GM21528 (cell line): ENCODE results near the gene PWWP2B.

Experiments used
- ATAC-seq: cut with Tn5 transposase; IDR thresholded peaks from one replicate; pipeline ENCODE4 v1.9.1; 2021; ENCODE audit warnings: mild to moderate bottlenecking, moderate library complexity; ENCODE audit not compliant: unreplicated experiment, low FRiP score

PWWP2B gene

DNA sequence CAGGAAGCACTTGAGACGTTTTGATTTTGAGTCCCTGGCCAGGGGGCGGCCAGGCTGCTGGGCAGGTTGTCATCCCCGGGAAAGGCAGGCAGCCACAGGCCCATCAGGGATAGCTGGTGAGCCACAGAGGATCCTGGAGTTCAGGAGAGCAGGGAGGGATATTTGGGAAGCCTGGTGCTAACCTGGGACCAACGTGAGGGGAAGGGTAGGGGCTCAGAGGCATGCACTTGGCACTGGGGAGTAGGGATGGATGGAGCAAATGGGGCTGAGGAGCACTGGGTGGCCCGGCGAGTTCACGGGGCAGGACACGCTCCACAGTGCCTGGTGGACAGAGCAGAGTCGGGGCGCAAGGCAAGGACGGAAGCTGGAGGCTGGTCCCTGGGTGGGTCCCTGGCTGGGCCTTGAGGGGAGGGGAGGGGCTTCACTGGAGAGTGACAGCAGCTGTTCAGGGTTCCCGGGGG, 34.8 kb upstream of the PWWP2B start:
- ATAC-seq: no peak

DNA sequence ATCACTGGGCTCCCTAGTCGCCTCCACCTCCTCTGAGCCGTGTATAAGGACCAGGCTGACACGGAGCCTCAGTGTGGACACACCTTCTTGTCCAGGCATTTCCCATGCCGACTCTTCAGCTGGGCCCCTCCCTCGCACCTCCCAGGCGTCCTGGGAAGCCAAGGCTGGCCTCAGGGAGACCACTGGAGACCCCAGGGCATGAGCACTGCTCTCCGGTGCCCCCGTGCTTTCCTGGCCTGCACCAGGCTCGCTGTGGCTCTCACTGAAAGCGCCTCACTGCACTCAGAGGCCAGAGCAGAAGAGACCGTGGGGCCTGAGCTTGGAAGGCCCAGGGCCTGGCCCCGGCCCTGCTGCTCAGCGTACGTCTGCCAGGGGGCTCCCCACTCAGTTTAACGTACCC, 33.6 kb upstream of the PWWP2B start:
- no peak for ATAC-seq

DNA sequence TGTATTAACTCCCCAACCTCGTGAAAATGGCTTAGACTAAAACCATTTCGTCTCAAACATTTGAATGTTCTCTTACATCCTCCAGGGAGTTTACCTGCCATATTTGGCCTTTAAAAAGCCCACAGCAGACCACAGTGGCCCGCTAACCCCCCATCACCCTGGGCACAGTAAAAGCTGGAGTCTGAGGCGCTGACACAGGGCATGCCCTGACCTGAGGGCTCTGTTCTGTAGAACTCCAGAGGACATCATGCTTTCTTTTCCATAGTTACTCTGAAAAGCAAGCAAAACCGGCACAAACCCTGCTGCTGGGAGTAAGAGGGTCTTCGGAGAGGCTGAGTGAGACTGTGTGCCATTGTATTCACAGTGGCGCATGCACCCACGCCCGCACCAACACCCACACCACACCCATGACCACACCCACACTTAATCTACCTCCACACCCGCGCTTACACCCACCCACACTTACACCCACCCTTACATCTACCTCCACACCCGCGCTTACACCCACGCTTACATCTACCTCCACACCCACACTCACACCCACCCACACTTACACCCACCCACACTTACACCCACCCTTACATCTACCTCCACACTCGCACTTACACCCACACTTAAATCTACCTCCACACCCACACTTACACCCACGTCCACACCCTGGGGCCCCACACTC, 32.9 kb upstream of the PWWP2B start:
- no peak for ATAC-seq

DNA sequence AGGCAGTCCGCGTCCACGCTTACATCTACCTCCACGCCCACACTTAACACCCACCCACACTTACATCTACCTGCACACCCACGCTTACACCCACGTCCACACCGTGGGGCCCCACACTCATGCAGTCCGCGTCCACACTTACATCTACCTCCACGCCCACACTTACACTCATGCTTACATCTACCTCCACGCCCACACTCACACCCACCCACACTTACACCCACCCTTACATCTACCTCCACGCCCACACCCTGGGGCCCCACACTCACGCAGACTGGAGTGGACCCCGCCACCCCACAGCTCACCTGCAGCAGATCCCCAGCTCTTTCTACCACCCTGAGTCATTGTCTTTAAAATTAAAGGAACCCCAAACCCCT, 32.4 kb upstream of the PWWP2B start:
- ATAC-seq: no peak

DNA sequence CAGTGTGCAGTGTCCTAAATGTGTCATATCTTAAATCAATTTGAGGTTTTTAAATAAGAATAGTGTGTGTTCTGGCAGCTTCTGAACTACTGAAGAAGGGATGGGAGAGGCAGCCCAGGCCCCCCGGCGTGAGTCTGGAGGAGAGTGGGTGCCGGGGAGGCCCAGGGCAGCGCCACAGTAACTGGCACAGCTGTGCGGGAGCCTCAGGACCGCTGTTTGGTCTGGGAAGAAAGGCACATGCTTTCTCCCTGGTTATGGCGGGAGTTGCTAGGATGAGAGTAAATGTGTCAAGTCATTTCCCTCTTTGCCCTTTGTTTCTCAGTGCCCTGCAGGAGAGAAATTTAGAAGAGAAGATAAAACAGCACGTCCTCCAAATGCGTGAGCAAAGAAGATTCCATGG, 31.9 kb upstream of the PWWP2B start:
- no peak for ATAC-seq

DNA sequence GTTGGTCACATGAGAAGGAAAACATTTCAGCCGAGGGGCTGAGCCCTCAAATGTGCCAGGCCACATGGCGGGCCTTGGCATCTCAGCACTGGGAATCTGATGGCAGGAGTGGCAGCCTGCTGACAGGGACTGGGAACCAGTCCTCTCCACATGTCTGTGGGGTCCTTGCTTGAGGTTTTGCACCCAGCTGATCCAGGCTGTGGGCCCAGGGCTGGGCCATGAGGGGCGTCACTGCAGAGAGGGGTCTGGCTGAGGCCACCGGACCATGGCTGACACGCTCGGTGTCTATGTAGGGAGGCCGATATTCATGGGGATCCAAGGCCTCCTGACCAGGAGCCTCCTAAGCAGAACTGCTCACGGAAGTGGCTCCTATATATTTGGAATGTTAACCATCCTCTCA, 31.0 kb upstream of the PWWP2B start:
- ATAC-seq: no peak

DNA sequence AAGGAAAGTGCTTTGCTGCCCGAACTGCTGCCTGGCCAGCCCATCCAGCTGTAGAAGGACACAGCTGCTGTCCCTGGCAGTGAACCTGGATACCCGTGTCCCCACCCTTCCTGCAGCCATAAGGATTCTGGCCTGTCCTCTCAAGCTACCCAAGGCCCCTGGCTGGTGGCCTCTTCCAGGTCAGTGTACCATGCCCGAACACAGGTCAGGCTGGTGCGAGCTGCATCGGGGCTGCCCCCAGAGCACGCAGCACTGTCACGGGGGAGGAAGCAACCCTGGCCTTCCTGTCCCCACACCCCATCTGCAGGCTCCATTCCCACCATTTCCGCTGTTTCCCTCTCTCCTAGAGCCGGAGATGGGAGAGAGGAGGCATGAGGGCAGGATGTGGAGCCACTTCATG, 30.5 kb upstream of the PWWP2B start:
- ATAC-seq: no peak

DNA sequence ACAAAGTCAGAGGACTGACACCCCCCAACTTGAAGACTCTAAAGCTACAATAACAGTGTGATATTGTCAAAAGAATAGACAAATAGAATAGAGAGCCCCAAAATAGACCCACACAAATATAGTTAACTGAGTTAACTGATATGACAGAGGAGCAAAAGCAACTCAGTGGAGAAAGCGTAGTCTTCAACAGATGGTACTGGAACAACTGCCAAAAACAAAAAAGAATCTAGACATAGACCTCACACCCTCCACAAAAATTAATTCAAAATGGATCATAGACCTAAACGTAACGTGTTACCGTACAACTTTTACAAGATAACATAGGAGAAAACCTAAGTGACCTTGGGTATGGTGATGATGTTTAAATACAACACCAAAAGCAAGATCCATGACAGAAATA, 28.6 kb upstream of the PWWP2B start:
- no peak for ATAC-seq

DNA sequence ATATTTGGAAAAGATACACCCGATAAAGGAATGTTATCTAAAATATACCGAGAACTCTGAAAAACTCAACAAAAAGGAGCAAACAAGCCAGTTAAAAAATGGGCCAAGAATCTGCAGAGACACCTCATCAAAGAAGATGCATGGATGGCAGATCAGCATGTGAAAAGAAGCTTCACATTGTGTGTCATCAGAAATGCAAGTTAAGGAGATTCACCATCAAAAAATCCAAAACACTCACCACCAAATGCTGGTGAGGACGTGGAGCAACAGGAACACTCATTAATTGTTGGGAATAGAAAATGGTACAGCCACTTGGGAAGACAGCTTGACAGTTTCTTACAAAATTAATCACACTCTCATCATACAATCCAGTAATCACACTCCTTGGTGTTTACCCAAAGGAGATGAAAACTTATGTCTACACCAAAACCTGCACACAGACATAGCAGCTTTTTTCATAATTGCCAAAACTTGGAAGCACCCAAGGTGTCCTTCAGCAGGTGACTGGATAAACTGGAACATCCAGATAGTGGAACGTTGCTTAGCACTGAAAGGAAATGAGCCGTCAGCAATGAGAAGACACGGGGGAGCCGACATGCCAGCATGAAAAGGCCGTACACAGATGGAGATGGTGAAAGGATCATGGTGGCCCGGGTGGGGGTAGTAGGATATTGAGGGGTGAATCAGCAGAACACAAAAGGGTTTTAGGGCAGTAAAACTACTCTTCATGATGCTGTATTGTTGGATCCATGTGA, 27.9 kb upstream of the PWWP2B start:
- no peak for ATAC-seq

DNA sequence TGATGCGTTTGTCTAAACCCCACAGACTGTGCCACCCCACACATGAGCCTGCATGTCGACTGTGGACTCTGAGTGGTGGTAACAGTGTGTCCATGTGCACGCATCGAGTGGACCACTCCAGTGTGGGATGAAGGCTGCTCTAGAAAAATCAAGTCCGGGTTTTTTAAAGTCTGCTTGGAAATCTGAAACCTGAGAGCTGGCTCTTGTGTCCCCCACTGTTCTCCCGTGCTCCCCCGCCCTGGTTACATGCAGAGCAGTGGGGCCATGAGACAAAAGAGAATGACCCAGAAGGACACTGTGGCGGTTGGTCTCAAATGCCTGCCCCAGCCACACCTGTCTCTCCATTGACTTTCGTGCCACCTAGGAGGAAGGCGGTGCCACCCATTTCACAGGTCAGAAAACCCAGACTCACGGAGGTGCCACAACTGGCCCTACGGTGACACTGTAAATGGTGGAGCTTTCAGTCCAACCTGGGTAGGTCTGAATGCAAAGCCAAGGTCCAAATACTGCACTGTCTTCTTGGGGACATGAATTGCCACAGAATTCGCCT, 27.3 kb upstream of the PWWP2B start:
- no peak for ATAC-seq

DNA sequence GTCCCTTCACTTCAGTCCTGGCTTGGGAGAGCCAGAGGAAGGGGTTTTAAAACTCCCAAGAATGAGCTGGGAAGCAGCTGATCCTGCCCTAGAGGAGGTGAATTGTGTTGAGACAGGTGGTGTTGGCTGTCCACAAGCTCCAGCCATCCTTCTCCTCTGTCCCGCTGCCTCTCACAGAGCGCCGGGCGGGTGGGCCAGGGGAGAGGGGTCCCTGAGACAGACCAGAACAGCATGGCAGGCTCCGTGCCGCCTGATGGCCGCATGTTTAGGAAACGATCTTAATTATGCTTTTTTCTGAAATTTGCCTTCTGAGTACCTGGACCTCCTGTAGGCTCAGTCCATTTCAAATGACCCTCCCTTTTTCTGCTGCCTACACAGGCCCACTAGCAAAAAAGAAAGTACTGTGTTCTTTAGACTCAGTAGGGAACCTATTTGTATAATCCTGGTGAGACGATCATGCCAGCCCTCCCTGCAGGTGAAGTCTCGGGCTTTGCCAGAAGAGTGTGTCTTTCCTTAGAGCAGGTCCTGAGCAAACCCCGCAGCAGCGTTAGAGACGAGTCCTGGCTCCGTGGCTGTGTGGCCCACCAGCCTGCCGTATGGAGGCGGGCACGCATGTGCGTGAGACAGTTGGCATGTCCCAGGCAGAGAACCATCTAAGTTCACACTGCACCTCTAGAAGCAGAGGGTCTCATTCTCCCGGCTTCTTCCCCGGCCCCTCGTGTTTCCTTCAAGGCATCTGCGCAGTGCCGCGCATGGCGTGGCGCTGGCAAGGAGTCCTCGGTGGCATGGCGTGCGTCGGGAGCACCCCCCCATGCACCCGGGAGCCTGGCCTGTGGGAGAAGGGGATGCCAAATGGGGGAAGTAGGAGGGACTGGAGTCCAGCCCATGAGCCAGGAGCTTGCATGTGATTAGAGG, 26.3 kb upstream of the PWWP2B start:
- no peak for ATAC-seq

DNA sequence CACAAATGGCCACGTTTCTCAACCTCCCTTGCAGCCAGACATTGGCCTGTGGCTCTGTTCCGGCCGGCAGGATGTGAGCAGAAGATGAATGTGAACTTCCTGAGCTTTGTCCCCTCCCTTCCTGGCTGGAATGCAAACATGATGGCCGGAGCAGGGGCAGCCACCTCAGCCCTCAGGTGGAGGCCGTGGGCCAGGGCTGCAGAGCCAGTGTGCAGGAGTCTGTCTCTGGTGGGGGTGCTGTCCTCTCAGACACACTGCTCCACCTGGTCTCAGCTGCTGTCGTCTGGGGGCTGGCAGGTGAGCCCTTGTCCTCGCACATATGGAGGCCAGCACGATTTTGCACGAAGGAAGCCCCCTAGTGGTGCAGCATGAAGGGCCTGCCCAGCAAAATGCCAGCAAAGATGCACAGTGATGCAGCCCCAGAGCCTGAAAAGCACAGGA, 25.3 kb upstream of the PWWP2B start:
- no peak for ATAC-seq

DNA sequence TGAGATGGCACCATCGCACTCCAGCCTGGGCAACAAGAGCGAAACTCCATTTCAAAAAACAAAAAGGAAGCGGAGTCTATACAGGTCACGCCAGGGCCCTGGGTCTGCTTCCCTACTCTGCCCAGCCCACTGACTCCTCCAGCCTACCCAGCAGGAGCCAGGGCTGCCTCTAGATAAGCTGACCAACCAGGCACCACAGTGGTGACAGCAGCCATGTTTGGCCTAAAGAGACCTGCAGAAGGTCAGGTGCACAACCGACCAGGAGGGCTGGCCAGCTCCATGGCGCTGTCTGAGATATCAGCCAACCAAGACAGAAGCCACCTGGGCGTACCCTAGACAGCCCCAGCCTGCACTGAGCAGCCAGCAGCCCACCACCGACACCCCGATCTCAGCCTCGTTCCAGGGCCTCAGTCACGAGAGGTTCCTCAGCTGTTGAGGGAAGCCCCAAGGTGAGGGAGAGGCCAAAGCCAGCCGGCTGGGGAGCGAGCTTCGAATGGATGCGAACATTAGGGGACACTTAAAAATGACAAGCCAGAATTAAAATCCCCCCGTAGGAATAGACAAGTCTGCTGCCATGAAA, 24.4 kb upstream of the PWWP2B start:
- ATAC-seq: no peak

DNA sequence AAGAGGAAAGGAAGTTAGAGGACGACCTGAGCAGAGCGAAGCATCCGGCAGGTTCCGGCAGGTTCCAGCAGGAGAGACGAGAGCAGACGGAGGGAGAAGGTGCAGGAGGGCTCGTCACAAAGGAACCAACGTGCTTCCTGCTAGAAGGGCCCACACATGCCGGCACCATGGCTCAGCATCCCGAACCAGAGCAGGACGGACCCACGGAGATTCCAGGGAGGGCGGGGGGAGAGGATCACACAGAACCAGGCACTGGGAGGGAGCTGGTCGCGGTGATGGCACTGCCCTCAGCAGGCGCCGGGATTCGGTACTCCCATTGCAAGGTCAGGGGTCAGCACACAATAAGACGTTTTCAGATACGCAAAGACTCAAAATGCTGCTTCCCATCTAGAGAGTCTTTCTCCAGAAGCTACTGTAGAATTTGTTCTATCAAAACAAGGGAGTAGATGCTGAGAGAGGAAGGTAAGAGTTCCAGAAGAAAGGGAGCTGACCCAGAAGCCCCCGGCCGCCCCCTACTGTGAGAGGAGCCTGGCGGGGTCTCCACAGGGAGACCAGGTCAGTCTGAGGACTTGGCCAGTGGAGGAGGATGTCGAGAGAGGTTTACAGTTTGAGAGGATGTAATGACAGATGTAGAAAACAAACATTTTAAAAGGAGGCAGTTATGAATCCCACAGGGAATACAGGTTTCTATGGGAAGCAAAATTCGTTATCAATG, 23.6 kb upstream of the PWWP2B start:
- no peak for ATAC-seq

DNA sequence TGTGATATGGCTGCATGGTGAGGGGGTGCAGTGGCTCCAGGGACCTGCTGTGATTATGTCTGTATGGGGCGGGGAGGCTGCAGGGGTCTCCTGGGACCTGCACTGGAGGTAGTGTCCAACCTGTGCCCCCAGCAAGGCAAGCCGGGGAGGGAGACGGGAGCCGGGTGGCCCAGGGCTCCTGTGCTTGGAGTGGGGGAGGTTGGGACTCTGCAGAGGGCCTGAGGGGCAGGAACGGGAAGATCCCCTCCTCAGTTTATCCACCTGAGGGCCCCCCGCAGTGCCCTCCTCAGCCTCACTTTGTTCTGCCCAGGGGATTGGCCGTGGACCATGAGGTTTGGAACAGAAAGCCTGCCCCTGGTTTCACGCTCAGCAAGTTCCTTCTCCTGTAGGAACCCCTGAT, 22.8 kb upstream of the PWWP2B start:
- no peak for ATAC-seq

DNA sequence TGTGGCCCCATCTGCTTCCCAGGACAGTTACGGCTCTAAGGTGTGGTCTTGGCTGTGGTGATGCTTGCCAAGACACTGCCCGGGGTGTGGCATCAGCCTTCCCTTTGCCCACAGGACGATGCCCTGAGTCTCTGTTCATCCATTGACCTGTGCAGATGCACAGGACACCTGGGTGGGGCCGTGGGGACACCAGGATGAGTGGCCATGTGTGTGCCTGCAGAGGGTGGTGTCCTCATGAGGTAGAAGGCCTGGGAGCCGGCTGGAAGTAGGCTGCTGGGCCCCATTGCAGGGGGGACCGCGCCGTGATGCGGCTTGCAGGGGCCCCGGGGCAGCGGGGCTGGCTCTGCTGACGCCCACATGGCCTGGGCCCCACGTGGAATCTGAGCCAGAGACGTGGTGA, 22.4 kb upstream of the PWWP2B start:
- no peak for ATAC-seq

DNA sequence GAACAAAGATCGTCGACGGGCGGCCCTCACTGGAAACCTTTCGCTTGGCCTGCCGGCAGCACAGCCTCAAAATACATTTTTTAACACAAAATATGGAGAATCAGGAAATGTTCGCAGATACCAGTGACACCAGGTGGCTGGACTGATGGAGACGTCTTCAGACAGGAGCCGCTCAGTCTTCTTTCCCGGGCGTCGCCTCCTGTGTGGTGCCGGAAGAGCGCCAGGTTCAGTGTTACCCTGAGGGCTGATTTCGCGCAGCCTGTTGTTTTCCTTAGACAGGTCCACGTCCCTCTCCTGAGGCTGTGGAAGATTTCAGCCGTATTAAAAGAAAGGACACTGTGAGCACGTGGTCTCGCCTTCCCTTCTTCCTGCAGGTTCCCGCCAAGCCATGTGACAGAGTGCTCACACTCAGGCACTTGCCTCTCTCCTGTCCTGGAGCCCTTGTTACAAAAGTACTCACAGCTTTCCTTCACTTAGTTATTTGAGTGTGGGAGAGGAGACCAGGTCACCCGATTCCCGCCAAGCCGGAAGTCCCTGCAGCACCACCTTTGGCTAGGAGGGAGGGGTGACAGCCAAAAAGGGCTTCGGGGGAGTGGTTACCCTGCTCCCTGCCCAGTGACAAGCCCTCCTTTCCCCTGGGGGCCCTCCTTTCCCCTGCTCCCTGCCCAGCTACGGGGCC, 21.7 kb upstream of the PWWP2B start:
- ATAC-seq: no peak

DNA sequence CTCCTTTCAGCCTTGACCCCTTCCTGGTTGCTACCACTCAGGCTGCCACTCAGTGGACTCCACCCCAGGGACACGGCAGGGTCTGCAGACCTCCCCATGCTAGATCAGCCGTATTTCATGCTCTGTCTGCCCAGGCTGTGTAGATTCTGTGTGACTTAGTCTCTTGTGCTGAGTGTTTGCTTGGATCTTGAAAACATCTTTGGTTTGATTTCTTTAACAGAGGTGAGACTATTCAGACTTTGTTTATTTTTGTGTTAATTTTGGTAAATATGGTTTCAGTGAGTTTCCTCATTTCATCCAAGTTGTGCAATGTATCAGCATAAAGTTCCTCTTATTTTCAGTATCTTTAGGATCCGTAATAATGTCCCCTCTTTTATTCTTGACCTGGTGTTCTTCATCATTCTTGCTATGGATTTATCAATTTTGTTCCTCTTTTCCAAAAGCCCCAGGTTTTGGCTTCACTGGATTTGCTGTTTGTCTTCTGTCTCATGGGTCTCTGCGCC, 21.2 kb upstream of the PWWP2B start:
- no peak for ATAC-seq

DNA sequence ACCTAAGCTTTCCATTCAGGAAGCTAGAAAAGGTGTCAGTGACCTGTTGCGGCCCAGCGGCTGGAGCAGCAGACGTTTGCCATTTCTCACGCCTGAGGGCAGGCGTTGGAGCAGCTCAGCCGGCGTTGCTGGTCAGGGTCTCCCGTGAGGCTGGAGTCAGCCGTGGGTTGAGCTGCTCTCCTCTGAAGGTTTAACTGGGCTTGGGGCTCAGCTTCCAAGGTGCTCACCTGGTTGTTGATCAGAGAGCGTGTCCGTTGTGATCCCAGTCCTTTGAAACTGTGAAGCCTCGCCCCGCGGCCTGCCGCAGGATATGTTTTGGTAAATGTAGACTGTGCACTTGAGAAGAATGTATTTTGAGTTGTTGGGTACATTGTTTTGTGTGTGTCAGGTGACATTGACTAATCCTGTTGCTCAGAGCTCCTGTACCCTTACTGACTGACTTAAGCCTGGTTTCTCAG, 20.6 kb upstream of the PWWP2B start:
- no peak for ATAC-seq
